Measurements from ENCODE around the gene HAUS3. TPM values are rescaled to one million over a fixed set of nuclear protein-coding genes. Genes with fewer than 3 reads are reported as not detected.
A peak's percentile ranks its signal among the peaks of the same experiment; 100 is the strongest.

The HAUS3 gene
- total RNA-seq, 1 donor: 77.2 TPM

DNA sequence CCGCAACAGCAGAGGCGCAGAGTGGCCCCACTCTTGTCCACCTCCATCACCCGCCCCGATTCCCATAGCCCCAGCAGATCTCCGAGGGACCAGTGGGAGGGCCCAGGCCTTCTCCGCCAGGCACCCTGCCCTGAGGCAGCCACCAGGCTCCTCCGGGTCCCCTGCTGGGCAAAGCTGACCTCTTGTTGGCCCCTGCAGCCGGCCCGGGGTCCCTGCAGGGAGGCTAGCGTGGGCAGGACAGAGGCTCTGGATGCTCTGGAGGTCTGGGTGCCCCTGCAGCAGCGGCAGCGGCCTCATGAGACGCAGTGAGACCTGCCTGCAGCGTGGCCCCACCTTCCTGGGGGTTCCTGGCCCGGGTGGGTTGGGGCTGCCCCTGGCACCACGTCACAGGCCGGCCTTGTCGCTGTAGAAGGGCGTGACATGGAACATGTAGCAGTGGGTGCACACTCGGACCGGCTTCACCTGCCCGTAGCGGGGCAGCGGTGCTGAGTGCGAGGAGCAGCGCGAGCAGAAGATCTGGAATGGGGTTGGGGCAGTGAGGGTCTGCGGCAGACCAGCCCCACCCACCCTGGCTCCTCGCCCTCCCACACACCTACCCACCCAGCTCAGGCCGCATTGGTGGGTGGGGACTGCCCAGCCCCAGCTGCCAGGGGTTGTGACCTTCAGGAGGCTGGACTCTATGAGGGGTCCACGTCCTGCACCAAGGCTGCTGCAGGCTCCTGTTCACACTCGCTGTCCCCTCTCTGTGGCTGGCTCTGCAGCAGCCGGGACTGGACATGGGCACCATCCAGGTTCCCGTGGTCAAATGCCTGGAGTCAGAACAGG lies 28.6 kb upstream of the HAUS3 start:
- H3K4me3 ChIP-seq (ENCODE audit: low read length): no peak overlapping the region
- H3K27me3 ChIP-seq (ENCODE audit: insufficient read depth, low read length): no peaks in the 10 kb centered on the region
- H3K4me1 ChIP-seq (ENCODE audit: insufficient read depth, low read length): no peaks in the 10 kb centered on the region

DNA sequence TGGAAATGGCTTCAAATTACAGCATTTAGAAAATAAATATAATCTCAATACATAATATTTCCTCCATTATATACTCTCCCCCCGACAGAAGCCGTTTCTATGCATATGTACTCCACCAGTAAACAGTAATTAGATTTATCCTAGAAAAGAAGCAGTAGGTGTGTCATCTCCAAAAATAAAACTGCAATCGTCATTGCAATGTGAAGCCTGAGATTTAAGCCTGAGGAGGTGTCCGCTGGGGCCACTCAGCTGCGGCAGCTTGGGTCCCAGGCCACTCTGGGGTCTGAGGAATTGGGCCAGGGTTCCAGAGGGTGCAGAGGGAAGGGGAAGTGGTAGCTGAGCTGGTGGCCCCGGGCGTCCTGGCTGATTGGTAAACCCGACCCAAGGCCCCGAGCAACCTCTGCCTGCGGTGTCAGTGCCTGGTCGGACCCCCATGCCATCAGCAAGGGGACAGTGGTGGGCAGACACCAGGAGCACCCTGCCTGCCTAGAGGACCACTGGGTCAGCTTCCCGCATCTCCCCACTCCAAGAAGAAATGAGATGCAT lies 27.8 kb upstream of the HAUS3 start:
- no peak overlapping the region for H3K4me3 ChIP-seq (ENCODE audit: low read length)
- H3K9me3 ChIP-seq (ENCODE audit: low read depth, low read length): no peaks in the 10 kb centered on the region
- H3K4me1 ChIP-seq (ENCODE audit: insufficient read depth, low read length): no peaks in the 10 kb centered on the region
- no peaks in the 10 kb centered on the region for H3K27me3 ChIP-seq (ENCODE audit: insufficient read depth, low read length)

More for the DNA sequence above, 28.6 kb upstream of the HAUS3 start:
- H3K9me3 ChIP-seq (ENCODE audit: low read depth, low read length): no peaks in the 10 kb centered on the region

DNA sequence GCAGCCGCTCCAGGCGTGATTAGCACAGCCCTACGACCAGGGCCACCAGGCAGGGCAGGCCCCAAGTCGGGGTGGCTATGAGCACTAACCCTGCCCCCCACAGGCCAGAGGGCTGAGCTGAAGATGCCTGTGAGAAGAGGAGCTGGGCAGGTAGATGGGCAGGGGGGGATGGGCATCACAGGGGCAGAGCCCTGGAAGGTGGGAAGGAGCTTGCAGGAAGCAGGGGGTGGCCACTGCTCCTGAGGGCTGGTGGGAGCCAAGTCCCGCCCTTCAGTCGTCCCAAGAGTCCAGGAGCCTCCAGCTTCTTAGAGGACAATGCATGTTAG lies 27.2 kb upstream of the HAUS3 start:
- no peak overlapping the region for H3K4me3 ChIP-seq (ENCODE audit: low read length)
- no peaks in the 10 kb centered on the region for H3K27me3 ChIP-seq (ENCODE audit: insufficient read depth, low read length)
- H3K9me3 ChIP-seq (ENCODE audit: low read depth, low read length): no peaks in the 10 kb centered on the region
- H3K4me1 ChIP-seq (ENCODE audit: insufficient read depth, low read length): no peaks in the 10 kb centered on the region

DNA sequence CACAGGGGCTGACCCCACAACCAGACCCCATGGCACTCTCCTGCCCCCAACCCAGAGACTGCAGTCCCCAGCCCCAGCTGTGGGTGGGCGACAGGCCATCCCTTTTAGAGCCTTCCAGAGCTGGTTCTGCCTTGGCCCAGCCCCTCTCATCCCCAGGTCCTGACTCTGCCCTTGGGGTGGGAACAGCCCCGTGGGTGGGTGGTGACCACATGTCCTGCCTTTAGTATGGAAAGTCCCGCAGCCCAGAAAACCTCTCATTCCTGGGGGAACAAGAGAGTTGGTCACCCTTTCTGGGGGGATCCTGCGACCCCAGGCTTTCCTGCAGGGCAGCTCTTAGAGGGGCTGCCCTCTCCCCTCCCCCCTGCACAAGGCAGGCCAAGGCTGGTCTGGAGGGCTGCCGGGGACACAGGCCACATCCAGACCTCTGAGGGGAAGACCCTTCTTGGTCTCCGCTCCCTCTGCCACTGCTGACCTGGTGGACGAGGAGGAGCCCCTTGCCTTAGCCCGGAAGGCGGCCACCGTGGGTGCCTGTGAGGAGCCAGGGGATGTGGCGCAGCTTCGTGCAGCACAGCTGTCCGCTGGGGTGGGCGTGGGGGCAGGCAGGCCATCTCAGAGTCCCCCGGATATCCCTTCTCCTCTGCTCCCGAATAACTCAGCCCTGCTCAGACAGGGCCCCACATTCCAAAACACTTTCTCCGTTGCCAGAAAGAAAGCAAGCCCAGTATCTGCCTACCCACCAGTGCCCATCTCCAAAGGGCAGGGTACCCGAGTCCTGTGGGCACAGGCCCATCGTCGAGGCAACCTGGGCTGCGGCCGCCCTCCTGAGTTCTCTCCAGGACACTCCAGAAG lies 26.7 kb upstream of the HAUS3 start:
- H3K4me3 ChIP-seq (ENCODE audit: low read length): no peak overlapping the region
- no peaks in the 10 kb centered on the region for H3K9me3 ChIP-seq (ENCODE audit: low read depth, low read length)
- H3K4me1 ChIP-seq (ENCODE audit: insufficient read depth, low read length): no peaks in the 10 kb centered on the region
- H3K27me3 ChIP-seq (ENCODE audit: insufficient read depth, low read length): no peaks in the 10 kb centered on the region

DNA sequence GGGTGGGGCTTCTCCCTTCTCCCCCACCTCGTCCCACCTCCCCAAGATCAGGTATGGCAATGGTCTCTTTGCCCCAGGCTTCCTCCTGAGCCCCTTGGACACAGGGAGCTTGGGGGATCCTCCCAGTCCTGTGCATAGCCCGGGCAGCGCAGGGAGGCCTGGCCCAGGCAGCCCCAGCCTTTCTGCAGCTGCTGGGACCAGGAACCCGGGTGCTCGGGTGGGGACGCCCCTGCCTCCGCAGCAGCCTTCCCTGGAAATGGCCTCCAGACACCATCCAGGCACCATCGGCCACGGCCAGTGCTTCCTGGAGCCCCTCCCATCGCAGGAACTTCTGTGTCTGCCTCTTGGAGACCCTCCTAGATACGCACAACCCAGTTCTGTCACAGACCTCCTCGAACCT lies 25.9 kb upstream of the HAUS3 start:
- Histone ChIP-seq H3K9me3 (ENCODE audit: low read depth, low read length) (no peaks in the 10 kb centered on the region), H3K4me1 (ENCODE audit: insufficient read depth, low read length) (peaks cover 5% of the 10 kb centered on the region), H3K27me3 (ENCODE audit: insufficient read depth, low read length) (no peaks in the 10 kb centered on the region), H3K4me3 (ENCODE audit: low read length) (no peak overlapping the region)

DNA sequence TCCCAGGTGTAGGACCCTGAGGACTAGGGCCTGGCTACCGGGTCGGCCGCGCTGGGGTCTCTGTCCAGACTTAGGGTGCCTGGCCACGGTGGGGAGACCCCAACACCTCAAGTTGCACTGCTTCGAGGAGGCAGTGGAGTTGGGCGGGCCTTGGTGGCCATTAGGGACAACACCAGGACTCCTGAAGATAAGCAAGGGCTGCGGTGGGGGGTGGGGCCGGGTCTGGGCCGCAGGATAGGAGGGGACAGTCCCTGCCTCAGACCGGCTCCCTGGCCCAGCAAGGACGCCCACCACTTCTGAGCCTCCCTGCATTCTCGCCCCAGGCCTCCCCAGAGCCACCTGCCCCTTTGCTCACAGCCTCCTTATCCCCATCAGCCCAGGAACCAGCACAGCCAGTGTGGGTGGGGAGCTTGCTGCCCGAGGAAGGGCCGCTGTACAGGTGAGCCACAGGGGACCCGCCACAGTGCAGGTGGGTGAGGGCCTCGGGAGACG lies 25.4 kb upstream of the HAUS3 start:
- Histone ChIP-seq H3K4me1 (ENCODE audit: insufficient read depth, low read length) (peaks cover 8% of the 10 kb centered on the region), H3K9me3 (ENCODE audit: low read depth, low read length) (no peaks in the 10 kb centered on the region), H3K27me3 (ENCODE audit: insufficient read depth, low read length) (no peaks in the 10 kb centered on the region), H3K4me3 (ENCODE audit: low read length) (no peak overlapping the region)

DNA sequence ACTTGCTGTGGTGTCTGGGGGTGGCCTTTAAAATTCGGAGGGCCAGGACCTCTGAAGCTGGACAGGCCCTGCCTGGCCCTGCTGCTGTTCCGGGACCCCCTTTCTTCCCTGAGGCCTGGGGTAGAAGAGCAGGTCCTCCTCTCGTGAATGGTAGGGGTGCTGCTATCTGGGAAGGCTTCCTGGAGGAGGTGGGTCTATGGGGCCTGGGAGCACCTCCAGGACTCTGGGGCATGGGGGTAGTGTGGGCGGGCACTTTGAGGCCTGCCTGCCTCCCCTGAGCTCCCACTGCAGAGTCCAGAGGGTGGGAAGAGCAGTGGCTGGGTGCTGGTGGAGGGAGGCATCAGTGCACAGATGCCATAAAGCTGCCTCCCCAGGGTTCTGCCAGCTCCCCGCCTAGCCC lies 24.9 kb upstream of the HAUS3 start:
- H3K4me3 ChIP-seq (ENCODE audit: low read length): no peak overlapping the region
- no peaks in the 10 kb centered on the region for H3K27me3 ChIP-seq (ENCODE audit: insufficient read depth, low read length)
- no peaks in the 10 kb centered on the region for H3K9me3 ChIP-seq (ENCODE audit: low read depth, low read length)
- peaks cover 8% of the 10 kb centered on the region for H3K4me1 ChIP-seq (ENCODE audit: insufficient read depth, low read length)

DNA sequence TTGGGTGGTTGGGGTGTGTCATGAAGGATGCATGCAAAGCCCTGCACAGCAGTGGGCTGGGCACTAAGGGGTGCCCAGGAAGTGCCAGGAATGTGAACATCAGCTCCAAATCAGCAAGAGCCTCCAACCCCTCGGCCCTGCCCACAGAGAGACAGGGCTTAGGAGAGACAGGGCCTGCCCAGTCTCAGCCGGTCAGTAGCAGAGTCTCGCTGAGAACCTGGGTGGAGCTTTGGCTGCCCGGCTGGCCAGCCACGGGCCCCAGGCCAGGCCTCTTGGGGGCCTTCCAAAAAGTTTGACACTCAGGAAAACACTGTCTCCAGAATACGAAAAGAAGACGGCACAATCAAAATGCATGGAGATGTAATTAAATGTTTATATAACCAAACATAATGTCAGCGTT lies 24.3 kb upstream of the HAUS3 start:
- H3K4me3 ChIP-seq (ENCODE audit: low read length): no peak overlapping the region
- no peaks in the 10 kb centered on the region for H3K9me3 ChIP-seq (ENCODE audit: low read depth, low read length)
- no peaks in the 10 kb centered on the region for H3K27me3 ChIP-seq (ENCODE audit: insufficient read depth, low read length)
- peaks cover 8% of the 10 kb centered on the region for H3K4me1 ChIP-seq (ENCODE audit: insufficient read depth, low read length)

DNA sequence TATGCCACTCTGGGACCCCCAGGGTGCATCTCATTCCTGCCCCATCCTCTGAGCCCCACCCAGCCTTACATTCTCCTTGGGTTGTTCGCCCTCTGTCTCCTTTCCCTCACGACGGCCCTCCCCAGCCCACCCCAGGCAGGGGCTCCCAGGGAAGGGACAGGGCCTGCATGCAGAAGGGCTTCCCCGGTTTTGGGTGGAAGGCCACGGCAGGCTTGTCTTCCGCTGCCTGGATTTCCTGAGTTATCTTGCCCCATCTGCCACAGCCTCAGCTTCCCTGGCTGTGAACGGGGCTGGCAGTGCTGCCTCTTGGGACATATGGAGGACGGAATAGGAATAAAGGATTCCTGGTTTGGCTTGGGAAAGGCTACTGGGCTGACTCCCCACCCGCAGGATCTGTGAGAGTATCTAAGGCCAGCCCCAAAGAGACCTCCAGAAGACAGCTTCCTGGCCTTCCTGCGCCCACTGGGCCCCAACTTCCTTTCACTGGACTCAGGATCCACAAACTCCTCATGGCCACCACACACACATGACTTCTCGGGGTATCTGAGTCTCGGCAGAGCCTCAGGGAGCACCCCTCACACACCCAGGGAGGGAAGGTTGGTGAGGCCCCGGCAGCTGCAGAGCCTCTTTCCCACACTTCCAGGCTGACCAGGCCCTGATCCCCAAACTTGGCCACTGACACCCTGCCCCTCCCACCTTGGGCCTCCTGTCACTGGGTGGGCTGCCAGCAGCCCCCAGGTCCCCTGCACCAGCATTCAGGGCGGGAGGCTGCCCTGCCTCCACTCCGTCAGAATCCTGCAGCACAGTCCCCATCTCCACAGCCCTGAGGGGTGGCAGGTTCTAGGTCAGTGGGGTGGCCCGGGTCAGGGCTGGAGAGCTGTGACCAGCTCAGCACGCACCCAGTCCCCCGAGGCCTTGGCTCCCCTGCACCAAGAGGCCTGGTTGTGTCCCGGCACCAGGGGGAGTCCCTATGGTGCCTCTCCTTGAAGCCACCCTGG lies 23.5 kb upstream of the HAUS3 start:
- Histone ChIP-seq H3K27me3 (ENCODE audit: insufficient read depth, low read length) (no peaks in the 10 kb centered on the region), H3K4me3 (ENCODE audit: low read length) (no peak overlapping the region), H3K9me3 (ENCODE audit: low read depth, low read length) (no peaks in the 10 kb centered on the region), H3K4me1 (ENCODE audit: insufficient read depth, low read length) (peaks cover 16% of the 10 kb centered on the region)

DNA sequence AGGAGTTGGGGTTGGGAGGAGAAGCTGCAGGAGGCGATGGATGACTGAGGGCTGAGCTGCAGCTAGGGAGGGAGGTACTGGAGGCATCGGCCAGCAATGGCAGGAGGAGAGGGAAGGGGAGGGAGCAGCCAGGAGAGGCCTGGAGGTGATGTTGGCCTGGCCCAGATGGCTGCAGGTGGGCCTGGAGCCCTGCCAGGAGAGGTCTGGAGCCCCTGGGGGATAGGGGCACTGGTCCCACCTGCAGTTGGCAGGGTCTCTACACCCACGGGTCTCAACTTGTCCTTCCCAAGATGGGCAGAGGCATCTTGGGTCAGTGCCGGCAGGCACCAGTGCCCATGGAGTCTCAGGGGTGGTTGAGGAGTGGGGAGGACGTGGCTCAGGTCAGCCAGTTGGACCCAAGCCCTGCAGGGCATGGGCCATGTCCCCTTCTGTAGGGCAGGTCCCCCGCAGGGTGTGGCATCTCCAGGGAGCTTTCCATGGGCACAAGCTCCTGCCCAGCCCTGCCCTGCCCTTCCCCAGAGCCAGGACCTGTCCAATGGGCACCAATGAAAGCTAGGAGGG lies 22.6 kb upstream of the HAUS3 start:
- Histone ChIP-seq H3K4me1 (ENCODE audit: insufficient read depth, low read length) (peaks cover 23% of the 10 kb centered on the region), H3K9me3 (ENCODE audit: low read depth, low read length) (no peaks in the 10 kb centered on the region), H3K4me3 (ENCODE audit: low read length) (no peak overlapping the region), H3K27me3 (ENCODE audit: insufficient read depth, low read length) (no peaks in the 10 kb centered on the region)

DNA sequence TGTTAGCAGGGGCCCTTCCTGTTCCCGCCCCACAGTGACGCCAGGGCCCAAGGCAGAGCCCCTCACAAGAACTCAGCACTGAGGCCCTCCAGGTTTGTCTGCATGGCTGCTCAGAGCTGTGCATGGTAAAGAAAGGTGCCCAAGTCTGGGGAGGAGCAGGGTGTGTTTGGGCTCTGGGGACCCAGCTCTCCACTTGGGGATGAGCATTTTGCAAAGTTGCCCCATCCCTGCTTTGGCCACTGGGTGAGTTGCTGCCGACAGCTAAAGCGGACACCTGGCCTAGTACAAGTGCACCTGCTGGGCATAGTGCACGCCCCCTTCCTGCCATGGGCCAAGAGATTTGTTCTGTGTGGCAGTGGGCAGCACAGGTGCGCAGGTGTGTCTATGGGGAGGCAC lies 22.0 kb upstream of the HAUS3 start:
- Histone ChIP-seq H3K27me3 (ENCODE audit: insufficient read depth, low read length) (no peaks in the 10 kb centered on the region), H3K4me3 (ENCODE audit: low read length) (no peak overlapping the region), H3K9me3 (ENCODE audit: low read depth, low read length) (no peaks in the 10 kb centered on the region), H3K4me1 (ENCODE audit: insufficient read depth, low read length) (peaks cover 23% of the 10 kb centered on the region)

DNA sequence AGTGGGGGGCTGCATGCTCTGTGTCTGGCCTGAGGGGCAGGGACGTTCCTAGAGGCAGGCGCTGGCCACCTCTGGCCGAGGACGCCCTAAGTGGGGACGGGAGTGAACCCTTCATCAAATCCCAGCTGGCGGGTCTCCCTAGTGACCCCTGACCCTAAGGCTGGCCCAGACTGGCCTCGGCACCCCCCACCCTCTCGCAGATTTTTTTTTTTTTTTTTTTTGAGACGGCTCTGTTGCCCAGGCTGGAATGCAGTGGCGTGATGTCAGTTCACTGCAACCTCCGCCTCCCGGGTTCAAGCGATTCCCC lies 21.0 kb upstream of the HAUS3 start:
- H3K27me3 ChIP-seq (ENCODE audit: insufficient read depth, low read length): no peaks in the 10 kb centered on the region
- no peaks in the 10 kb centered on the region for H3K9me3 ChIP-seq (ENCODE audit: low read depth, low read length)
- H3K4me1 ChIP-seq (ENCODE audit: insufficient read depth, low read length): peaks cover 23% of the 10 kb centered on the region
- H3K4me3 ChIP-seq (ENCODE audit: low read length): peak overlapping the region; percentile 53

DNA sequence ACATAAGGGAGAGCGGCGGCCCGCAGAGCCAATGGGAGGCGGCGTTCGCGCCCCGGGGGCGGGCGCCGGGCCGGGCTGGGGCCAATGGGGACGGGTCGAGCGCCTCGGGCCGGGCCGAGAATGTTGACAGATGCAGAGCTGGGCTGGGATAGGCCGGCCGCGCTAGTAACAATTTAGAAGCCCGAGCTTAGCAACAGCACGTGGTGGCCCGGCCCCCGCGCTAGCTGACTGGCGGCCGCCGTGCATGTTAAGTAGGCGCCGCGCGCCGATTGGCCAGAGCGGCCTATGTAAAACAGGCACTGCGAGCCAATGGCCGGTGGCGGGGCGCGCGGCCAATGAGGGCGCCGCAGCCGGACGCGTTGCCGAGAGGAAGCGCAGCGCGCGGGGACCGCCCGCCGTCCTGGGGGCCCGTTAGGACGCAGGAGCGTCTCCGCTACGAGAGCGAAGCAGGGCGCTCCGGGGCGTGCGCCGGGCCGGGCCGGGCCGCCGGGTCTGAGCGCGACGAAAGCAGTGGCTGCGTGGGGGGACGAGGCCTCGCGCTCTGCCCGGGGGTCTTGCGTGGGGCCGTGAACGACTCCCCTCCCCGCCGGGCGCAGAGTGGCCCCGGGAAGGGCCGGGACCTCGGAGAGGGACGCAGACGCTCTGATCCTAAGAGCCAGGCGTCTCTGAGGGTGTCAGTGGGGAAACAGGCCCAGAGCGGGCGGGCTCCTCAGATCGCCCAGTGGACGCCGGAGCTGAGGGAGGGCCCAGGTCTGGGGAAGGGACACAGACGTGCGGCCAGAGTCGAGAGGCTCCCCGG lies 20.4 kb upstream of the HAUS3 start:
- H3K9me3 ChIP-seq (ENCODE audit: low read depth, low read length): no peaks in the 10 kb centered on the region
- H3K4me3 ChIP-seq (ENCODE audit: low read length): peak overlapping the region; percentile 53
- peaks cover 23% of the 10 kb centered on the region for H3K4me1 ChIP-seq (ENCODE audit: insufficient read depth, low read length)
- H3K27me3 ChIP-seq (ENCODE audit: insufficient read depth, low read length): no peaks in the 10 kb centered on the region

DNA sequence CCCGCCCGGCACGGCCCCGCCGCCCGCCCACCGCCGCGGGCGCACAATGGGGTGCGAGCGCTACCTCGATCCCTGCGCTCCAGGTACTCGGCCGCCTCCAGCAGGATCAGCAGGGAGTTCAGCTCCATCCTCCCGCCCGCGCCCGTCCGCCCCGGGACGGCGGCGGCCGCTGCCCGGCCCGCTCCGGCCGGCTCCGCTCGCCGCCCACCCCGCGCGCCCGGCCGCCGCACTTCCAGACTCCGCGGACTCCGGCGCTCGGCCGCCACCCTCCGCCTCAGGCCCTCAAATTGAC lies 19.9 kb upstream of the HAUS3 start, which contains the start of gene MXD4:
Gene MXD4, minus strand, starts transcription at position 257 of the 292 bp plus-strand sequence. Its CDS starts 129 bp downstream, at position 128.
- Histone ChIP-seq H3K9me3 (ENCODE audit: low read depth, low read length) (no peaks in the 10 kb centered on the region), H3K4me1 (ENCODE audit: insufficient read depth, low read length) (peaks cover 23% of the 10 kb centered on the region), H3K4me3 (ENCODE audit: low read length) (peak within 1 kb of the TSS; percentile 61), H3K27me3 (ENCODE audit: insufficient read depth, low read length) (no peaks in the 10 kb centered on the region)

Measured in mononuclear cell (primary cell).